Astrocyte (in vitro differentiated cells and primary cell): ENCODE data around the gene FAM135A. TPM values are rescaled to one million over a fixed set of nuclear protein-coding genes. Genes with fewer than 3 reads are reported as not detected.

ENCODE experiments used
- total RNA-seq: library from RNA; stranded (reverse); gene quantifications from 2 replicates; pipeline ENCODE4 v1.2.1, GENCODE V29; 2021

The FAM135A gene
- total RNA-seq, 1 donor from 2014 or later = 10.0 TPM

Other genes starting within 250 kb of the FAM135A start
- 0.11 TPM in 1 of 2 replicates, not detected in the other for gene COL9A1, start 110.4 kb upstream of the FAM135A start, total RNA-seq
- gene SDHAF4, start 153.4 kb downstream of the FAM135A start, total RNA-seq = 7.4 and 8.3 TPM in 2 replicates